Measurements from ENCODE around the gene SCUBE1.

DNA sequence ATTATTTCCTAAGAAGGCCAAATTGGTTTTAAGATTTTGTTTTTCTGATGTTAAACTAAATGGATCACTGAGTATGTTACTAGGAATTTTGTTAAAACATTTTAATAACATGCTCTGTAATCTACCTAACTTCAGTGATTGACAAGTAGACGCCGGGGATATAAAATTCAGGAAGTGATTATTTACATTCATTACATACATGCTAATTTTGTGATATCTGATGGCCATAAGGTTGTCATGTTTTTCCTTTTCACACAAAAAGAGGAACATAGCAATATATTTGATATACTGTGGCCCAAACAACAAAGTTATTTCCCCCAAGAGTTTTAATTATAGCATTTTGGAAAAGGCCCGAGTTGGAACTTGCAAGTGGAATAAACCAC, 12.1 kb downstream of the SCUBE1 start:
- TF ChIP-seq, protein P1, sequence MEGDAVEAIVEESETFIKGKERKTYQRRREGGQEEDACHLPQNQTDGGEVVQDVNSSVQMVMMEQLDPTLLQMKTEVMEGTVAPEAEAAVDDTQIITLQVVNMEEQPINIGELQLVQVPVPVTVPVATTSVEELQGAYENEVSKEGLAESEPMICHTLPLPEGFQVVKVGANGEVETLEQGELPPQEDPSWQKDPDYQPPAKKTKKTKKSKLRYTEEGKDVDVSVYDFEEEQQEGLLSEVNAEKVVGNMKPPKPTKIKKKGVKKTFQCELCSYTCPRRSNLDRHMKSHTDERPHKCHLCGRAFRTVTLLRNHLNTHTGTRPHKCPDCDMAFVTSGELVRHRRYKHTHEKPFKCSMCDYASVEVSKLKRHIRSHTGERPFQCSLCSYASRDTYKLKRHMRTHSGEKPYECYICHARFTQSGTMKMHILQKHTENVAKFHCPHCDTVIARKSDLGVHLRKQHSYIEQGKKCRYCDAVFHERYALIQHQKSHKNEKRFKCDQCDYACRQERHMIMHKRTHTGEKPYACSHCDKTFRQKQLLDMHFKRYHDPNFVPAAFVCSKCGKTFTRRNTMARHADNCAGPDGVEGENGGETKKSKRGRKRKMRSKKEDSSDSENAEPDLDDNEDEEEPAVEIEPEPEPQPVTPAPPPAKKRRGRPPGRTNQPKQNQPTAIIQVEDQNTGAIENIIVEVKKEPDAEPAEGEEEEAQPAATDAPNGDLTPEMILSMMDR (IDR thresholded peaks at IDR 0.05), result no peak
- TF ChIP-seq EP300 (IDR thresholded peaks at IDR 0.05), result no peak
